GM10266 (cell line): ENCODE results near the gene PERM1.
"Not testable (repeated sequence)": the region's sequence is repeated elsewhere in the genome, so short reads cannot be mapped to it uniquely, and the experiment has no call there.

ENCODE experiments used
- DNase-seq: peaks from one replicate; pipeline ENCODE4 v3.0.0; 2012; ENCODE audit errors: extremely low spot score
- TF ChIP-seq, protein P1 (sequence below): IDR thresholded peaks from 2 replicates; pipeline ENCODE4 v1.5.1; 2012; ENCODE audit warnings: mild to moderate bottlenecking, low read depth; ENCODE audit not compliant: control insufficient read depth, insufficient read depth; ENCODE audit errors: missing control alignments

Gene PERM1

DNA sequence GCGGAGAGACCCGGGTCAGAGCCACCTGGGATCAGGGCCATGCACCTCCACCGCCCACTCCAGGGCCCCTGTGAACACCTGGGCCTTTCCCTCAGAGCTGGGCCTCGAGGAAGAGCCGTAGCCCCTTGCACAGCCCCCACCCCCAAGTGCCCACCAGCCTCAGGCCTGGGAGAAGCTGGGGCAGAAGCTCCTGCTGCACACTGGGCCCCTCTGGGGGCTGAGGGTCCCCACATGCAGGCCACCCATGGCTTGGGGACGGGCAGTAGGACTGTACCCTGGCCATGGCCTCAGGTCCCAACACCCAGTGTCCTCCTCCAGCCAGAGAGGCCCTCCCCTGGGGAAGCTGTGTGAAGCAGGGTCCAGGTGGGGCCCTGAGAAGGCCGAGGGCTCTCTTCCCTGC is 29.3 kb downstream of the PERM1 start:
- DNase-seq, result no peak
- TF ChIP-seq, protein P1, sequence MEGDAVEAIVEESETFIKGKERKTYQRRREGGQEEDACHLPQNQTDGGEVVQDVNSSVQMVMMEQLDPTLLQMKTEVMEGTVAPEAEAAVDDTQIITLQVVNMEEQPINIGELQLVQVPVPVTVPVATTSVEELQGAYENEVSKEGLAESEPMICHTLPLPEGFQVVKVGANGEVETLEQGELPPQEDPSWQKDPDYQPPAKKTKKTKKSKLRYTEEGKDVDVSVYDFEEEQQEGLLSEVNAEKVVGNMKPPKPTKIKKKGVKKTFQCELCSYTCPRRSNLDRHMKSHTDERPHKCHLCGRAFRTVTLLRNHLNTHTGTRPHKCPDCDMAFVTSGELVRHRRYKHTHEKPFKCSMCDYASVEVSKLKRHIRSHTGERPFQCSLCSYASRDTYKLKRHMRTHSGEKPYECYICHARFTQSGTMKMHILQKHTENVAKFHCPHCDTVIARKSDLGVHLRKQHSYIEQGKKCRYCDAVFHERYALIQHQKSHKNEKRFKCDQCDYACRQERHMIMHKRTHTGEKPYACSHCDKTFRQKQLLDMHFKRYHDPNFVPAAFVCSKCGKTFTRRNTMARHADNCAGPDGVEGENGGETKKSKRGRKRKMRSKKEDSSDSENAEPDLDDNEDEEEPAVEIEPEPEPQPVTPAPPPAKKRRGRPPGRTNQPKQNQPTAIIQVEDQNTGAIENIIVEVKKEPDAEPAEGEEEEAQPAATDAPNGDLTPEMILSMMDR, result no peak

DNA sequence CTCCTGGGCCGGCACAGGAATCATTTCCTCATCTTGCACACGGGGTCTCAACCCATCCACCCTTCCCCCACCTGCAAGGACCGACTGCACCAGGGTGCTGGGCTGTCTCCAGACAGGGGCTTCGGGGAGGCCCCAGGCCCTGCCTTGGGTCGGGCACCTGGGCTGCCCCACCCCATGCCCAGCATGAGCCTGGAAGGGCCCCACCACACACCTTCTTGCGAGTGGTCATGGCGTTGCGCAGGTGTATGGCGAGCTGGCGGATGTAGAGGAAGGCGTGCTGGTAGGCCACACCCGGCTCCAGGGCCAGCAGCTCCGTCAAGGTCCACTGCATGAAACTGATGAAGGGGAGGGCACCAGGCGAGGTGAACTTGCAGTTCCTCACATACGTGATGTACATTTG is 29.7 kb downstream of the PERM1 start:
- DNase-seq, result no peak
- TF ChIP-seq, protein P1, result no peak

DNA sequence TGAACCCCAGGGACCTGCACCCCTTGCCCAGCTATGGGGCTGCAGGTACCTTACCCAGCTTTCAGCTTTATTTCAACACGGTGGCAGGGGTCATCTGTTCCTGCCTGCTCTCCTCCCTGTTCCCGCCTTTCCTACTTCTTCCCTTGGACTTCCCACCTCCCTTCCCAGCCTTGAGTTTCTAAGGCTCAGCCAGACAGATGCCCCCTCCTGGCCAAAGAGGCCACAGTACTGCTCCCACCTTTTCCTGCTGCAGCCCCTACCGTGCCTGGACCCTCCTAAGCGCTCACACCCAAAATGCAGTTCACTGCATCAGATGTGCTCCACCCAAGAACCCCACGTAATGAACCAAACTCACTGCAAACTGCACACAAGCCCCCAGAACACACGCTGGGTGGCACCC is 30.5 kb downstream of the PERM1 start:
- TF ChIP-seq, protein P1, result peak; percentile 21
- no peak for DNase-seq

DNA sequence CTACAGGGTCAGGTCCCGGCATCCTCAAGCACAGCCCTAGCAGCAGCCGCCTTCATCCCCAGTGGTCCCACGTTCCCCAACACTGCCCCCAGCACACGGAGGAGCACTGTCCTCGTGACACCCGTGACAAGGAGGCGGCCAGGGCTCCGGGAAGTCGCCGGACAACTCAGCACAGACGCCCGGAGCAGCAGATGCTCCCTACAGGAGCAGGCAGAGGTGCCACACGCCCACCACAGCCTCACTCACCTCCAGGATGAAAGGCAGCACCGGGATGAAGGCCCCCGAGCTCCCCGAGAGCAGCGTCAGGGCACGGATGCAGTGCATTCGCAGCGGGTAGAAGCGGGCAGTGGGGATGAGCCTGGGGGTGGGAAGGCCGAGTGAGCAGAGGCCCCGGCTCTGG is 31.0 kb downstream of the PERM1 start:
- TF ChIP-seq, protein P1, result no peak
- no peak for DNase-seq

DNA sequence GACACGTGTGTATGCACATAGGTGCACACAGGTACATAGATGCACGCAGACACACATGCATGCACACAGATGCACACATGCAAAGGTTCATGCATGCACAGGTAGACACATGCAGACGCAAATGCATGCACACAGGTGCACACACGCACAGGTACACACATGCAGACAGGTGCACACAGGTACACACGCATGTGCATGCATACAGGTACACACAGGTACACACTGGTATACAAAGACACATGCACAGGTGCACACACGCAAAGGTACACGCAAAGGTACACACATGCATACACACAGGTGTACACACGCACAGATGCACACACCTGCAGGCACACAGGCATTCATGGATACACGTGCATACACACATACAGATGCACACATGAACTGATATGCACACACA is 31.6 kb downstream of the PERM1 start:
- TF ChIP-seq, protein P1, result no peak
- no peak for DNase-seq

DNA sequence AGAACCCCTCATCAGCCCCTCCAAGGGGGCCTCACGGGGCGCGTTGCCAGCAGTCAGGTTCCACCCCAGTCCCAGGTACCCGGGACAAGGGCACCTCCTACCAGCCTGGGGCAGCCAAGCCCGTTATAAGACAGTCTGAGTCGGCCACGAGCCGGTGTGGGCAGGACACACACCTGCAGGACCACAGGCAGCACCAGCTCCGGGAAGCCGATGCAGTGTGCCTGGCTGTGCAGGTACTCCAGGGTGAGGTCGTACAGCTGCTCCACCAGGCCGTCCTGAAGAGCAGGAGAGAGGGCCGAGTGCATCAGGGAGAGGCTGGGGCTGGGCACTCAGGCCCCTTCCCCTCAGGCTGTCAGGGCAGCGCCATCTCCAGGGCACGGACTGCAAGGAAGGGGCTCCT is 33.9 kb downstream of the PERM1 start:
- TF ChIP-seq, protein P1, result no peak
- no peak for DNase-seq

DNA sequence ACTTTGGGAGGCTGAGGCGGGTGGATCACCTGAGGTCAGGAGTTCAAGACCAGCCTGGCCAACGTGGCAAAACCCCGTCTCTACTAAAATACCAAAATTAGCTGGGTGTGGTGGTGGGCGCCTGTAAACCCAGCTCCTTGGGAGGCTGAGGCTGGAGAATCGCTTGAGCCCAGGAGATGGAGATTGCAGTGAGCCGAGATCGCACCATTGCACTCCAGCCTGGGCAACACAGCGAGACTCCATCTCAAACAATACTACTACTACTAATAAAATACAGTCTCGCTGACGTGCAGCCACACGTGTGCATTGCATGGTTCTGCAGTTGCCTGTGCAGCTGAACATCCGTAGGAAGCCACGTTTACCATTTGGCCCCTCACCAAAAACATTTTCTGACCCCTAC is 35.1 kb downstream of the PERM1 start:
- DNase-seq, result not testable (repeated sequence)
